ENCODE data around the gene NRXN2. TPM values are rescaled to one million over a fixed set of nuclear protein-coding genes. Genes with fewer than 3 reads are reported as not detected.

The NRXN2 gene
- total RNA-seq, 1 experiment from 2014 or later, result 0.15 TPM

- TF ChIP-seq CTCF (IDR thresholded peaks at IDR 0.05) (no peak), TCF7L2 (IDR thresholded peaks at IDR 0.05; ENCODE audit: low read depth, low read length) (no peak), REST (IDR thresholded peaks at IDR 0.05; ENCODE audit: insufficient read depth in 1 of 2, low read depth in 2 of 2, low read length in 1 of 2) (no peak), POLR2AphosphoS5 (IDR thresholded peaks at IDR 0.05; ENCODE audit: low read depth, low read length) (no peak), SIN3A (IDR thresholded peaks at IDR 0.05; ENCODE audit: borderline replicate concordance, insufficient read depth, low read depth, low read length) (no peak)
- Histone ChIP-seq H3K27ac (ENCODE audit: low read length) (no peak overlapping the region), H3K27me3 (ENCODE audit: control insufficient read depth, insufficient read depth, low read length) (peaks cover 39% of the 10 kb centered on the region), H3K9me3 (ENCODE audit: control insufficient read depth, insufficient read depth, low read depth, low read length) (no peaks in the 10 kb centered on the region), H3K36me3 (ENCODE audit: control insufficient read depth, insufficient read depth, low read length) (no peaks in the 10 kb centered on the region), H3K4me1 (ENCODE audit: control insufficient read depth, insufficient read depth, low read length) (no peaks in the 10 kb centered on the region), H3K4me3 (ENCODE audit: low read depth in 2 of 2, low read length in 2 of 2) (no peak overlapping the region)
- in situ Hi-C loops (cut with HindIII; ENCODE audit: low pct_unique_long_range_greater_than_20kb, low sequenced_read_pairs) (no loop called here), intact Hi-C loops (cut with micrococcal nuclease; ENCODE audit: unreplicated experiment) (no loop called here)
- no peak for ATAC-seq
- no peak for DNase-seq (ENCODE audit: low read depth, low spot score)
- CTCF ChIA-PET, result no interaction called here
- BruUV-seq (replicated peaks), result no TSS peak
- POLR2A ChIA-PET, result no interaction called here
Observed at GRCh38 chr11:64677441-64678023, 45.5 kb downstream of the NRXN2 start.

DNA sequence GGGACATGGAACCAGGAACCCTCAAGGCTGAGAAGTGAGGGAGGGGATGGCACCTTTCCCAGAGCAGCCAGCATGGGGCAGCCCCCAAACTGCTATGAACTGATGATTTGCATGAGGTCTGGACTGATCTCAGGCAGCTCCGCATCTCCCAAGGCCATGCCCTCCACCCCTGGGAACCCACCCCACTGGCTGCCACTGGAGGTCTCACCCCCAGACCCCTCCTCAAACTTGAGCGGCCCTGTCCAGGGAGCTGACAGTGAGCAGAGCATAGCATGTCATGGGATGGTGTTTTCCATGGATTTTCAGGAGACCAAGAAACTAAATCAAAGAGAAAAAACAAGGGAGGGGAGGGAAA is 46.8 kb downstream of the NRXN2 start:
- Histone ChIP-seq H3K27ac (ENCODE audit: low read length) (no peak overlapping the region), H3K4me3 (ENCODE audit: low read depth in 2 of 2, low read length in 2 of 2) (no peak overlapping the region), H3K4me1 (ENCODE audit: control insufficient read depth, insufficient read depth, low read length) (no peaks in the 10 kb centered on the region), H3K9me3 (ENCODE audit: control insufficient read depth, insufficient read depth, low read depth, low read length) (no peaks in the 10 kb centered on the region), H3K36me3 (ENCODE audit: control insufficient read depth, insufficient read depth, low read length) (no peaks in the 10 kb centered on the region), H3K27me3 (ENCODE audit: control insufficient read depth, insufficient read depth, low read length) (peaks cover 38% of the 10 kb centered on the region)
- ATAC-seq (no peak), DNase-seq (ENCODE audit: low read depth, low spot score) (no peak)
- TF ChIP-seq POLR2AphosphoS5 (IDR thresholded peaks at IDR 0.05; ENCODE audit: low read depth, low read length) (no peak), SIN3A (IDR thresholded peaks at IDR 0.05; ENCODE audit: borderline replicate concordance, insufficient read depth, low read depth, low read length) (no peak), TCF7L2 (IDR thresholded peaks at IDR 0.05; ENCODE audit: low read depth, low read length) (no peak), CTCF (IDR thresholded peaks at IDR 0.05) (no peak), REST (IDR thresholded peaks at IDR 0.05; ENCODE audit: insufficient read depth in 1 of 2, low read depth in 2 of 2, low read length in 1 of 2) (no peak)
- no TSS peak for BruUV-seq (replicated peaks)
- intact Hi-C loops (cut with micrococcal nuclease; ENCODE audit: unreplicated experiment) (no loop called here), in situ Hi-C loops (cut with HindIII; ENCODE audit: low pct_unique_long_range_greater_than_20kb, low sequenced_read_pairs) (no loop called here)
- POLR2A ChIA-PET, result no interaction called here
- CTCF ChIA-PET, result interaction anchor here (1.3 kb wide), 1 partner anchor 25 kb away, joined by 3 read pairs; no protein-coding TSS in a partner anchor
